Activated T-cell treated with anti-CD3 and anti-CD28 coated beads, Interleukin-2, amount 50 U/mL, for 1 hour (primary cell): ENCODE measurements around the gene ZER1.
"Not testable (repeated sequence)": the region's sequence is repeated elsewhere in the genome, so short reads cannot be mapped to it uniquely, and the experiment has no call there.

Source experiments
- DNase-seq: peaks from one replicate; pipeline ENCODE4 v3.0.0-alpha.2; 2020

The ZER1 gene

GRCh38 chr9:128786681-128787601, 15.2 kb upstream of the ZER1 start, which contains the start of gene TBC1D13:
TBC1D13 (plus strand) TSS chr9:128787253; CDS start chr9:128787354, 101 bp downstream.
- peak; percentile 93 for DNase-seq

- no peak for DNase-seq
Measured at GRCh38 chr9:128785427-128785826, 13.7 kb upstream of the ZER1 start.

- DNase-seq = no peak
Measured at GRCh38 chr9:128782669-128783068, 10.9 kb upstream of the ZER1 start.

- DNase-seq = no peak
Measured at GRCh38 chr9:128781187-128782070, 9.7 kb upstream of the ZER1 start.

GRCh38 chr9:128780093-128780492, 8.4 kb upstream of the ZER1 start:
- not testable (repeated sequence) for DNase-seq

- DNase-seq = no peak
Measured at GRCh38 chr9:128774804-128775203, 3.1 kb upstream of the ZER1 start.

GRCh38 chr9:128773049-128773448, 1.3 kb upstream of the ZER1 start:
- DNase-seq = no peak

- DNase-seq = no peak
Measured at GRCh38 chr9:128771094-128771721, 519 bp downstream of the ZER1 start.

GRCh38 chr9:128770286-128771030, 1.3 kb downstream of the ZER1 start:
- no peak for DNase-seq

- no peak for DNase-seq
Measured at GRCh38 chr9:128768606-128769005, 3.1 kb downstream of the ZER1 start.

- DNase-seq = no peak
Measured at GRCh38 chr9:128765499-128765898, 6.2 kb downstream of the ZER1 start.

GRCh38 chr9:128764361-128764760, 7.4 kb downstream of the ZER1 start:
- no peak for DNase-seq

- DNase-seq = no peak
Measured at GRCh38 chr9:128762671-128763449, 8.9 kb downstream of the ZER1 start.

- no peak for DNase-seq
Measured at GRCh38 chr9:128757602-128758001, 14.1 kb downstream of the ZER1 start.

GRCh38 chr9:128753627-128754026, 18.1 kb downstream of the ZER1 start:
- no peak for DNase-seq

- no peak for DNase-seq
Measured at GRCh38 chr9:128750926-128751595, 20.7 kb downstream of the ZER1 start.

- no peak for DNase-seq
Measured at GRCh38 chr9:128747241-128747640, 24.5 kb downstream of the ZER1 start.

- DNase-seq = no peak
Measured at GRCh38 chr9:128743421-128743820, 28.3 kb downstream of the ZER1 start.

- no peak for DNase-seq
Measured at GRCh38 chr9:128742401-128742800, 29.3 kb downstream of the ZER1 start.

GRCh38 chr9:128735373-128735772, 36.4 kb downstream of the ZER1 start:
- DNase-seq = no peak

GRCh38 chr9:128733256-128733655, 38.5 kb downstream of the ZER1 start:
- DNase-seq = no peak
